Measurements from ENCODE around the gene CYB5D1.
A peak's percentile ranks its signal among the peaks of the same experiment; 100 is the strongest.

CYB5D1 gene

DNA sequence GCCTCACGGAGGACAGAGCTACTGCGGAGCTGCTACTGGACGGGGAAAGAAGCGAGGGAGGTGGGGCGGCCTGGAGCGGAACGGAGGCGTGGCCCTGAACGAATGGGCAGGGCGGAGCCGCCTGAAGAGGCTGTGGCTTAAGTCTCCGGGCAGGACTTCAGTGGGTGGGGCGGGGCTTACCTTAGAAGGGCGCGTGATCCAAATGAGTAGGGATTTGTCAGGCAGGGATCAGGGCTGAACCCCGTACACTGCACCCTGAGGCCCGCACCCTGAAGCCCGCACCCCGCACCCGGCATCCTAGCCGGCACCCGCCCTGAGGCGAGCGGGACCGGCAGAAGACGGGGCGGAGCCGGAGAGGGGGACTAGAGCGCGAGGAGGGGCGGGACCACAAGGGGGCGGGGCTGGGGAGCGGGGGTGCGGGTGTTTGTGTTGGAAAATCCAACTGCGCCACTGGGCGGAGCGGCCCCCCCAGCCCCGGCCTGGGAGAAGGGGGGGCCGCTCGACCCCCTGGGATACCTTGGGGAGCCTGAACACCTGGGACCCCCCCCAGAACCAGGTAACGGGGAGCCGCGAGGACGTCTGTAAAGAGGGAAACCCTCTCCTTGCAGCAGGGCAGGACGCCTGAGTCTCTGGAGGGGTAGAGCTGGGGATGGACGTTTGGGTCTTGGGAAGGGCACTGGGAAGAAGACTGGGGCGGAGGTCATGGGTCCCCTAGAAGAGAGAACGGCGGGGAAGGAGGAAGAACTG lies 23.8 kb upstream of the CYB5D1 start, which contains the start of gene KDM6B:
Gene KDM6B (plus strand): TSS at position 423 of the 747 bp plus-strand sequence. CDS start 11,338 bp downstream, outside the sequence.
- DNase-seq: peak; percentile 78

- peak; percentile 56 for DNase-seq
These were observed 23.3 kb upstream of the CYB5D1 start for GRCh38 chr17:7834542-7834956.

DNA sequence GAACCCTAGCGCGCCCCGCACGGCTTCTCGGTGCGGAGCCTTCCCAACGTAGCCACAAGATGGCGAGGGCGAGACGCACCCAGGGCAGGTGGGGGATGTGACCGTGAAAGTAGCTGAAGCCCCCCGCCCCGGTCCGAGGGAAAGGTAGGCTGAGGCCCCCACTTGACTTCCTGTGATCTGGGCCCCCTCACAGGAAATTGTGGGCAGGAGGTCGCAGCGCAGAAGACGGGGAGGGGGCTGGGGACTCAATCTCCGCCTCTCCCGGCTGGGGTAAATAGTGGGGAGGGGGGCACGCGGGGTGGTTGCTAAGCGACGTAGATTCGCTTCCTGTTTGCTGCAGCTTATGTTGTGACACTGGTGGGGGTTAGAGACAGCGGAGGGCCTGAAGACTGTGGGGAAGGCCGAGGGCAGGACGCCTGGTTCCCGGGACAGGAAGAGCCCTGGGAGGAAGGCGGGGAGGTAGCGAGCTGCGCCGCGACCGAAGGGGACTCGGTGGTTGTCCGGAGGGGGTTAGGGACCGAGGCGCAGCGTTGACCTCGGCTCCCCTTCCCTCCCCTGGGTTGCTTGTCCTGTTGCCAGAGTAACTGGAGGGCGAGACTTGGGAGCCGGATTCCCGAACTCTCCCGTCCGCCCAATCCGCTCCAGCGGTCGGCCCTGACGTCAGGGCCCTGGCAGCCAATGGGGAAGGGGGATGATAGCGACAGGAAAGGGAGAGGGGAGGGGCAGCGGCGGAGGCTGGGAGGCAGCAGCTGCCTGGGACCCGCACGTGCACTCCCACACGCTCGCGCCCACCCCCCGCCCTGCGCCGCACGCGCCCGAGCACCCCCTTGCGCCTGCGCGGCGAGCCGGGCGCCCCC lies 22.6 kb upstream of the CYB5D1 start:
- DNase-seq: peak; percentile 93

GRCh38 chr17:7835814-7836595 lies 21.8 kb upstream of the CYB5D1 start:
- peak; percentile 57 for DNase-seq

DNA sequence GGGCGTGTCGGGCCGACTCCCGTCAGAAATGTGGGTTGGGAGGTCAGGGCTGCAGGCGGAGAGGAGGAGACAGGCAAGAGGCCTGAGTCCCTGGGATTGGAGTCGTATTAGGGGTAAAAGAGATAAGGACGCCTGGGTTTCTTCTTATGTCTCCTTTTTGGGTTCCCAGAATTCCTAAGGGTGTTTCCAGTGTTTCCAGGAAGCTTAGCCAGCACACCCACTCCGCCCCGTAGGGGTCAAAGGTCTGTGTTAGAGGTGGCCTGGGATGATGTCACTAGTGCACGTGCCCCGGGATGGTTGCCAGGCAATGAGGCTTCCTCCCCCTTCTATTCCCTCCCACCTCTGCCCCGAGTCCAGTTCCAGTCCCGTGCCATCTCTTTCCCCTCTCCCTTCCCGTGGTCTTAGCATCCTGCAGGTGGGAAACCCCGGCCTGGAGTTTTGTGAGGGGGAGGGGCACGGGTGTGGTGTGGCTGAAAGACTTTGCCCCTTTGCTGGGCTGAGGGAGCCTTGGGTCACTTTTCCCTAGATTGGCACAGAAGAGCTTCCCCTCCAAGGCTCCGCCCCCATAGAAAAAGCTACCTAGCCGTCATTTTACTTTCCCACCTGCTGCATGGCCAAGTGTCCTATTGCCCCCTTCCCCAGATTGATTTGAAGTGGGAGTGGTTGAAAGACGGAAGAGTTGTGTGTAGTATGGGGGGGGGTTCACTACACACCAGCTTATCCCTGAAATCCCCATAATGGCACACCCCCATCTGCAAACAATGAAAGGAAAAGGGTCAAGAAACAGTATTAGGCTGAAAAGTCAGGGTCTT lies 21.0 kb upstream of the CYB5D1 start:
- peak; percentile 56 for DNase-seq

GRCh38 chr17:7837408-7838088 lies 20.3 kb upstream of the CYB5D1 start:
- DNase-seq: no peak

DNA sequence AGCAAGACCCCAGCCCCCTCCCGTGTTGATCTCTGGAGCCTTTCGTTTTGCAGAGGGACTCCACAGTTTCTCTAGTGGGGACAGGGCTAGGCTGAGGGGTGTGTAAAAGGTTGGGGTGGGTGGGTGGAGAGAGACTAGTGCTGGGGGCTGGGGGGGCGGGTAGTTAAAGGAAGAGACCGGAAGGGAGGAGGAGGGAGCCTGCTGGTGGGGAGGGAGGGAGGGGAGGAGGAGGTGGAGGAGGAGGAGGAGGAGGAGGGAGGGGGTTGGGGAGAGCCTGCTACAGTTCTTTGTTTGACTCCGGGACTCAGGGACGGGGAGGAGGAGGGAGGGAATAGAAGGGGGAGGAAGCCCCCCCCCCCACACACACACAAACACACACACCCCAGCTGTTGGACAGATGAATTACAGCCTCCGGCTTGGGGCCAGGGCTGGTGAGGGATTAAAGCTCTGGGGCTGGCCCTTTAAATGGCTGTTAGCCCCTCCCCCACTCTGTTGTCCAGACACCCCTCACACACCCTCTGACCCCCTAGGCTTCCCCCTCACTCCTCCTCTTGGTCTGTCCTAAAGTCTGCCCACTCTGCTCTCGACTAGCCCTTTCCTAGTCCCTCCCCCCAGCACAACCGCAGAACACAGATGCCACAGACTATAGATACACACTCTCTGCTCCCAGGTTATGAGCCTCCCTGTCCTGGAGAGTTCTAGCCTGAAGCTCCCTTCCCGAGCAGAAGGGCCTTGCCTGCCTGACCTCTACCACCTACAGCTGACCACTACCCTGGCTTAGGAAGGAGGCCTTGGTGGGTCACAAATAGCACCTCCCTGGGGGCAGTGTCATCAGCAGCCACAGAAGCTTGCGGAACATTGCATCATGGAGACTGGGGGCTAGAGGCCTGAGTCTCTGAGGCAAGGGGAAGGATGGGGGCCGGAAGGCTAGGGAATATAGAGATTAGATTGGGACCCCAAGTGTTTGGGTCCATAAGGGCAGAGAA lies 19.4 kb upstream of the CYB5D1 start:
- no peak for DNase-seq

DNA sequence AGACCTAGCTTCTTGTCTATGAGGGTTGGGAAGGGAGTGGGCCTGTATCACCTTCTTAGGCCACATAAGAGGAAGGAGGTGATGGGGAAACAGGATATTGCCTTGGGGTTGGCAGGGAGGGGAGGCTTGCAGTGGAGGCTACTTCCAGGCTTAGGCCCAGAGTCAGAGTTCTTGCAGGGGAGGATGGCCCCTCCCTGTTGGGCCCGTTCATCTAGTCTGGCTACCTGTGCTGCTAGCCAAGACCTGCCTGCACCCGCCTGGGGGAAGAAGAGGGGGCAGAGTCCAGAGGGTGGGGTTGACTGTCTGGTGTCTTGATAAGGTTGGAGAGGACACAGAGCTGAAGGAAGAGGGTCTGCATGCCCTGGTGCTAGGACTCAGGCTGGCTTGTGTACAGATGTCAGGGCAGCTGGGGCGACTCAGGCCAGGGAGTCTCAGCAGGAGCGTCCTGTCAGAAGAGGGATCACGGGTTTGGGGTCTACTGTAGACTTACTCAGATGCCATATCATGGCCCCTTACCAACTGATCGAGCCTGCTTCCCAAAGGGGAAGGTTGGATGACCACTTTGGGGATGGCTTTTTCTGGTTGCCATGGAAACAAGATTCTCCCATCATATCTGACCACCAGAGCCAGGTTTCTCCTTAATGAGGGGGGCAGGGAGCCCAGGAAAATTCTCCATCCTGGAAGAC lies 18.5 kb upstream of the CYB5D1 start:
- DNase-seq: no peak

DNA sequence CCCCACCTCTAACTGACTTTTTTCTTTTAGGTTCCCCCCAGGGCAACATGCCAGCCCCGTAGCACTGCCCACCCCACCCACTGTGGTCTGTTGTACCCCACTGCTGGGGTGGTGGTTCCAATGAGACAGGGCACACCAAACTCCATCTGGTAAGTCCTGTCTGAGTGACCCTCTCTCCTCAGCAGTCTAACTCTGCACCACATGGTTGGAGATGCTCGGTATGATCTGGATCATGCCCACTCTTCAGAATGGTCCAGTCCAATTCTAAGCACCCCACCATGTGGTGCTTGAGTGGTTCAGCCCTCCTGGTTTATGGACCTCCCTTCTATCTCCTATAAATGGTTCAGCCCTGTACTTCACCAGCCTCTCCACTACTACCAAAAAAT lies 17.9 kb upstream of the CYB5D1 start:
- no peak for DNase-seq

GRCh38 chr17:7840441-7840840 lies 17.4 kb upstream of the CYB5D1 start:
- DNase-seq: no peak

DNA sequence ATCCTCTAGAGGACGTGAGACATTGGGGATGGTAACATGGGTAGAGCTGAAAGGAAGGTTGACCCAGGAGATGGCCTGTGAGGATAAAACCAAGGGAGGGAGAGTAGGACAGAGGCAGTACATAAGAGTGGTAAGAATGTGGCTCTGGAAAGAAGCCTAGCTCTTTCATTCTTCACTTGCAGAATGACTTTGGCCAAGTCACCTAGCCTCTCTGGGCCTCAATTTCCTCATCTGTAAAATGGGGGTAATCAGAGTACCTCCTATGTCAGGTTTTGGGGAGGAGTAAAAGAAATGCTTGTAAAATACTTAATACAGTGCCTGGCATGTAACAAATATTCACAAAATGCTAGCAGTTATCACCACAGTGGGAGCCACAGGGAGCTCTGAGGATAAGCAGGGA lies 16.9 kb upstream of the CYB5D1 start:
- no peak for DNase-seq

- peak; percentile 96 for DNase-seq
These were observed 16.3 kb upstream of the CYB5D1 start for GRCh38 chr17:7841396-7841914.

DNA sequence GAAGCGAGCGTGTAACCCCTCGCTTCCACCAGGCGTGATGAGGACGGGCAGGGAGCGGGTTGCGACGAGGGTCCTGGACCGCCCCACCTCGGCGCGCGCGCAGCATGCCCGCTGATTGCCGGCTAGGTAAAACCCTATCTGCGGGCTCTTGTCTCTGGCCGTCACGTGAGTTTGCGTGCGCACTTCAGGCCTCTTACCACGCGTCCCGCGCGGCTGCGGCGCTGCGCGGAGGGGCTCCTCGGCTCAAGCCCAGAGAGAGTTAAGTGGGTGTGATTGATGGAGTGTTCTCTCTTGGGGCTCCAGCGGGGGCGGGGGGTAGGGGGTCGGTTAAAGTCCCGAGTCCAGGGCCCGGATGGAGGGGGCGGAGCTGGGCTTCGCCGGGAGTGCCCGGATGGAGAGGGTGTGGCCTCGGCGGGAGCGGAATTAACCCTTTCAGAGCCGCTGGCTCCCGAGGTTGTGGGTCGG lies 15.9 kb upstream of the CYB5D1 start:
- peak; percentile 78 for DNase-seq

- DNase-seq: peak; percentile 97
These were observed 15.2 kb upstream of the CYB5D1 start for GRCh38 chr17:7842380-7843256.

GRCh38 chr17:7843257-7843535 lies 14.6 kb upstream of the CYB5D1 start:
- DNase-seq: no peak

GRCh38 chr17:7843536-7844291 lies 14.1 kb upstream of the CYB5D1 start:
- DNase-seq: peak; percentile 93

GRCh38 chr17:7844292-7845154 lies 13.3 kb upstream of the CYB5D1 start:
- DNase-seq: peak; percentile 68
